GM12878 (cell line): ENCODE results near the gene NFS1. TPM values are rescaled to one million over a fixed set of nuclear protein-coding genes. Genes with fewer than 3 reads are reported as not detected.

Source experiments
- BACH1 ChIP-seq: fragments of 450-650 bp; IDR thresholded peaks from 2 replicates; pipeline ENCODE4 v1.6.1; 2017; ENCODE audit warnings: mild to moderate bottlenecking, borderline replicate concordance
- CBFB ChIP-seq: IDR thresholded peaks from 2 replicates; pipeline ENCODE4 v1.6.1; 2016; ENCODE audit warnings: antibody characterized with exemption, low read depth
- CREB1 ChIP-seq: IDR thresholded peaks from 2 replicates; pipeline ENCODE4 v1.6.1; 2012; ENCODE audit warnings: low read depth, mild to moderate bottlenecking, inconsistent platforms
- CREM ChIP-seq: IDR thresholded peaks from 2 replicates; pipeline ENCODE4 v1.6.1; 2014; ENCODE audit warnings: antibody characterized with exemption, low read depth
- CUX1 ChIP-seq: IDR thresholded peaks from 2 replicates; pipeline ENCODE4 v1.6.1; 2012; ENCODE audit warnings: improper control_type of control experiment, low read depth, low read length; ENCODE audit not compliant: insufficient replicate concordance
- E4F1 ChIP-seq: fragments of 450-650 bp; IDR thresholded peaks from 2 replicates; pipeline ENCODE4 v1.6.1; 2018; ENCODE audit warnings: borderline replicate concordance, mild to moderate bottlenecking; ENCODE audit not compliant: partially characterized antibody
- NFIC ChIP-seq: IDR thresholded peaks from 2 replicates; pipeline ENCODE4 v1.6.1; 2012; ENCODE audit warnings: low read depth, mild to moderate bottlenecking, inconsistent platforms, low read length, moderate library complexity
- NR2C1 ChIP-seq: fragments of 450-650 bp; IDR thresholded peaks from 2 replicates; pipeline ENCODE4 v1.6.1; 2017; ENCODE audit warnings: antibody characterized with exemption, mild to moderate bottlenecking, moderate library complexity
- NR2F1 ChIP-seq: fragments of 450-650 bp; conservative IDR thresholded peaks from 2 replicates; pipeline ENCODE4 v1.6.1; 2017; ENCODE audit warnings: mild to moderate bottlenecking
- POLR2AphosphoS5 ChIP-seq: IDR thresholded peaks from 2 replicates; pipeline ENCODE4 v1.6.1; 2011; ENCODE audit warnings: mild to moderate bottlenecking, low read length, inconsistent platforms
- RUNX3 ChIP-seq: IDR thresholded peaks from 2 replicates; pipeline ENCODE4 v1.6.1; 2012; ENCODE audit warnings: low read length, inconsistent platforms
- SIN3A ChIP-seq: IDR thresholded peaks from 2 replicates; pipeline ENCODE4 v1.6.1; 2012; ENCODE audit warnings: low read depth, low read length, improper control_type of control experiment
- SMAD5 ChIP-seq: IDR thresholded peaks from 2 replicates; pipeline ENCODE4 v1.6.1; 2016; ENCODE audit warnings: antibody characterized with exemption, low read depth
- STAT1 ChIP-seq: fragments of 450-650 bp; conservative IDR thresholded peaks from 2 replicates; pipeline ENCODE4 v1.6.1; 2014; ENCODE audit warnings: antibody characterized with exemption, mild to moderate bottlenecking
- SUZ12 ChIP-seq: fragments of 200-600 bp; sonication (generic); IDR thresholded peaks from one replicate; pipeline ENCODE4 v1.6.1; 2018; ENCODE audit warnings: antibody characterized with exemption, mild to moderate bottlenecking; ENCODE audit not compliant: unreplicated experiment
- ZNF687 ChIP-seq: fragments of 450-650 bp; IDR thresholded peaks from 2 replicates; pipeline ENCODE4 v1.6.1; 2017; ENCODE audit warnings: mild to moderate bottlenecking, moderate library complexity
- ZZZ3 ChIP-seq: IDR thresholded peaks from 2 replicates; pipeline ENCODE4 v1.6.1; 2011; ENCODE audit warnings: low read depth; ENCODE audit not compliant: control insufficient read depth, insufficient read length
- polyA plus RNA-seq, 11 experiments: library from polyadenylated mRNA; depleted of rRNA in 4 of 11; unstranded in 6 of 11; stranded (reverse) in 5 of 11; fragments of >200 nt; fragmentation: Nextera tagmentation in 4 of 11; fragmentation: Illumina TruSeq in 1 of 11; extraction: Ambion mirVana in 4 of 11; extraction: Trizol in 1 of 11; gene quantifications; 1 replicate in 1 of 11; 2 replicates in 10 of 11; pipeline versions ENCODE4 v1.2.1 to v1.2.3, GENCODE V29; 2011 to 2016; ENCODE audit warnings: inconsistent platforms in 2 of 11, missing spikeins in 2 of 11, low read depth in 1 of 11
- total RNA-seq, 4 experiments: library from RNA; depleted of rRNA in 3 of 4; stranded (reverse); fragments of >200 nt in 3 of 4; fragmentation: Illumina TruSeq in 1 of 4; extraction: Trizol in 1 of 4; gene quantifications; 2 replicates each; pipeline versions ENCODE4 v1.2.1 to v1.2.3, GENCODE V29; 2013 to 2021

NFS1 gene
- total and polyA plus RNA-seq, 10 of the 15 experiments (the other 5 are each of a cell fraction or from before 2014, with no cell fraction given), result 9.2 to 74.1 (median 38.6) TPM

GRCh38 chr20:35742741-35743523 lies 43.8 kb upstream of the NFS1 start (continued):
- TF ChIP-seq POLR2AphosphoS5, result peak; percentile 66
- TF ChIP-seq SIN3A, result 0 out of 2 replicates have a peak, but pooled peaks have one; percentile 40
- no peak for TF ChIP-seq CUX1
- peak; percentile 28; the same call in 1 of the 2 replicates for TF ChIP-seq BACH1
- 0 out of 2 replicates have a peak, but pooled peaks have one; percentile 28 for TF ChIP-seq CREB1
- no peak for TF ChIP-seq STAT1
- peak; percentile 67 for TF ChIP-seq NR2F1
- peak; percentile 41; the same call in 1 of the 2 replicates for TF ChIP-seq SMAD5
- TF ChIP-seq RUNX3, result peak; percentile 3; the same call in 1 of the 2 replicates
- TF ChIP-seq ZNF687, result peak; percentile 48
- no peak for TF ChIP-seq CBFB
- TF ChIP-seq ZZZ3, result no peak
- TF ChIP-seq SUZ12, result no peak
- no peak for TF ChIP-seq NR2C1
- no peak for TF ChIP-seq E4F1
- TF ChIP-seq NFIC, result 0 out of 2 replicates have a peak, but pooled peaks have one; percentile 34
- peak; percentile 45; the same call in 1 of the 2 replicates for TF ChIP-seq CREM
